Liver (tissue), 9 donors: ENCODE measurements around the gene COX20. TPM values are rescaled to one million over a fixed set of nuclear protein-coding genes. Genes with fewer than 3 reads are reported as not detected.
A peak's percentile ranks its signal among the peaks of the same experiment; 100 is the strongest.

Experiments used
- DNase-seq: peaks from one replicate; pipeline ENCODE4 v3.0.0-alpha.2; 2017; ENCODE audit warnings: low spot score
- H3K27ac ChIP-seq, 2 donors: one replicate each; pipeline ENCODE4 v1.7.0; 2013; ENCODE audit warnings: inconsistent platforms in 2 of 2, low read length in 2 of 2, control low read depth in 1 of 2, low read depth in 1 of 2, mild to moderate bottlenecking in 1 of 2
- H3K27me3 ChIP-seq, 4 donors: one replicate each; pipeline versions ENCODE4 v1.6.1 to v1.7.0; 2013; ENCODE audit warnings: low read length in 3 of 4, inconsistent platforms in 1 of 4, mild to moderate bottlenecking in 1 of 4, moderate library complexity in 1 of 4; ENCODE audit not compliant: control insufficient read depth in 4 of 4, insufficient read depth in 4 of 4
- H3K36me3 ChIP-seq, 4 donors: one replicate each; pipeline versions ENCODE4 v1.6.1 to v1.7.0; 2013; ENCODE audit warnings: low read length in 3 of 4, mild to moderate bottlenecking in 3 of 4, low read depth in 1 of 4, moderate library complexity in 1 of 4; ENCODE audit not compliant: control insufficient read depth in 4 of 4, insufficient read depth in 3 of 4
- H3K4me1 ChIP-seq, 4 donors: one replicate each; pipeline versions ENCODE4 v1.6.1 to v1.7.0; 2013; ENCODE audit warnings: low read length in 3 of 4, mild to moderate bottlenecking in 3 of 4, moderate library complexity in 1 of 4; ENCODE audit not compliant: control insufficient read depth in 4 of 4, insufficient read depth in 4 of 4
- H3K4me3 ChIP-seq, 3 donors: one replicate each; pipeline versions ENCODE4 v1.6.1 to v1.7.0; 2013; ENCODE audit warnings: low read length in 3 of 3, control low read depth in 1 of 3, low read depth in 1 of 3, mild to moderate bottlenecking in 1 of 3
- H3K9ac ChIP-seq, 2 donors: one replicate each; pipeline ENCODE4 v1.7.0; 2013; ENCODE audit warnings: low read length in 2 of 2, mild to moderate bottlenecking in 2 of 2, moderate library complexity in 2 of 2, control low read depth in 1 of 2, low read depth in 1 of 2
- H3K9me3 ChIP-seq, 4 donors: one replicate each; pipeline versions ENCODE4 v1.6.1 to v1.7.0; 2013; ENCODE audit warnings: low read length in 3 of 4; ENCODE audit not compliant: control insufficient read depth in 4 of 4
- ATF3 ChIP-seq: IDR thresholded peaks from 2 replicates; pipeline ENCODE4 v1.6.1; 2016; ENCODE audit warnings: antibody characterized with exemption
- CTCF ChIP-seq: fragments of 150-350 bp; IDR thresholded peaks from 2 replicates; pipeline ENCODE4 v1.5.1; 2017; ENCODE audit warnings: improper control_type of control experiment, low read depth, low read length; ENCODE audit not compliant: missing input control
- EGR1 ChIP-seq, 2 donors: IDR thresholded peaks; 2 replicates each; pipeline ENCODE4 v1.6.1; 2016 to 2018; ENCODE audit warnings: antibody characterized with exemption in 2 of 2, low read depth in 2 of 2
- GABPA ChIP-seq, 2 donors: IDR thresholded peaks in 1 of 2; conservative IDR thresholded peaks in 1 of 2; 2 replicates each; pipeline ENCODE4 v1.6.1; 2016; ENCODE audit warnings: antibody characterized with exemption in 2 of 2, mild to moderate bottlenecking in 1 of 2, moderate library complexity in 1 of 2
- HNF4A ChIP-seq, 2 donors: conservative IDR thresholded peaks; 2 replicates each; pipeline ENCODE4 v1.6.1; 2016; ENCODE audit warnings: antibody characterized with exemption in 2 of 2, mild to moderate bottlenecking in 2 of 2
- HNF4G ChIP-seq: IDR thresholded peaks from 2 replicates; pipeline ENCODE4 v1.6.1; 2016; ENCODE audit warnings: antibody characterized with exemption
- JUND ChIP-seq, 2 donors: IDR thresholded peaks; 2 replicates each; pipeline ENCODE4 v1.6.1; 2016; ENCODE audit warnings: antibody characterized with exemption in 2 of 2
- NR2F2 ChIP-seq: IDR thresholded peaks from 2 replicates; pipeline ENCODE4 v1.6.1; 2016; ENCODE audit warnings: antibody characterized with exemption
- RAD21 ChIP-seq, 2 donors: IDR thresholded peaks; 2 replicates each; pipeline ENCODE4 v1.6.1; 2016; ENCODE audit warnings: antibody characterized with exemption in 2 of 2, mild to moderate bottlenecking in 2 of 2
- RXRA ChIP-seq, 2 donors: IDR thresholded peaks; 2 replicates each; pipeline ENCODE4 v1.6.1; 2017 to 2018; ENCODE audit warnings: antibody characterized with exemption in 2 of 2, mild to moderate bottlenecking in 1 of 2
- SP1 ChIP-seq: IDR thresholded peaks from 2 replicates; pipeline ENCODE4 v1.6.1; 2018; ENCODE audit warnings: antibody characterized with exemption, mild to moderate bottlenecking
- YY1 ChIP-seq: IDR thresholded peaks from 2 replicates; pipeline ENCODE4 v1.6.1; 2016; ENCODE audit warnings: antibody characterized with exemption, mild to moderate bottlenecking
- WGBS: extraction: QIAGEN DNeasy Blood & Tissue Kit; methylation state at CpG from one replicate; pipeline ENCODE4 v1.1.7; 2013; 5-methylcytosine and 5-hydroxymethylcytosine counted together
- polyA plus RNA-seq, 2 donors: library from polyadenylated mRNA; stranded (reverse) in 1 of 2; unstranded in 1 of 2; fragments of 200-250 nt in 1 of 2; fragments of >200 nt in 1 of 2; fragmentation: Nextera tagmentation in 1 of 2; extraction: Ambion mirVana in 1 of 2; gene quantifications; one replicate each; pipeline versions ENCODE4 v1.2.1 to v1.2.3, GENCODE V29; 2013 to 2015
- total RNA-seq, 2 donors: library from RNA; depleted of rRNA; stranded (reverse); fragments of >200 nt; gene quantifications; one replicate each; pipeline ENCODE4 v1.2.3, GENCODE V29; 2014
- TF ChIP-seq, protein P1 (sequence below): IDR thresholded peaks from 2 replicates; pipeline ENCODE4 v1.6.1; 2016; ENCODE audit warnings: antibody characterized with exemption
- donor health status: healthy.
- donor health status: healthy.
- donor health status: healthy.
- donor health status: healthy.
- donor health status: healthy.

The COX20 gene
- total and polyA plus RNA-seq, 4 donors = 16.7 to 45.7 (median 19.0) TPM

DNA sequence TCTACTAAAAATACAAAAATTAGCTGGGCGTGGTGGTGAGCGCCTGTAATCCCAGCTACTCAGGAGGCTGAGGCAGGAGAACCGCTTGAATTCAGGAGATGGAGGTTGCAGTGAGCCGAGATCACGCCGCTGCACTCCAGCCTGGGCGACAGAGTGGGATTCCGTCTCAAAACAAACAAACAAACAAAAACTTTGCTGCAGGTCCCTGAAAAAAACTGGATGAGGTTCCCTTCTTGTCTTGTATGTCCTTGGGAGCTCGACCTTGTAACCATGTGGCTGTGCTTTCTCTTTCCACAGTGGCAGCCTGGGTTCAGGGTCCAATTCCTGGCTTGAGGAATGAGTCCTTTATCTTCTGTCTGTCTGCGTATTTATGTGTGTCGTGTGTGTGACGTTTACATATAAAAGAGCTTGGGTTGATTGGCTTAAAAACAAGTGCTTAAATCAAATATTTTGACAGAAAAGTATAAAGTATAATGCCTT lies 18.0 kb upstream of the COX20 start:
- H3K27me3 ChIP-seq = no peaks in the 10 kb centered on the region
- 78% methylated on average over 12 of the region's 12 CpGs for WGBS
- no peak for DNase-seq
- no peak overlapping the region for H3K27ac ChIP-seq
- H3K9me3 ChIP-seq = no peaks in the 10 kb centered on the region
- TF ChIP-seq ATF3 (no peak), RXRA (IDR thresholded peaks at IDR 0.05) (no peak), HNF4A (conservative IDR thresholded peaks at IDR 0.05) (peak; percentile 28 to 79), SP1 (peak; percentile 74), CTCF (no peak), GABPA (IDR thresholded peaks at IDR 0.05 in 1 of 2, conservative IDR thresholded peaks at IDR 0.05 in 1 of 2) (no peak), HNF4G (peak; percentile 18), NR2F2 (no peak), JUND (IDR thresholded peaks at IDR 0.05) (no peak), YY1 (no peak)
- TF ChIP-seq, protein P1, sequence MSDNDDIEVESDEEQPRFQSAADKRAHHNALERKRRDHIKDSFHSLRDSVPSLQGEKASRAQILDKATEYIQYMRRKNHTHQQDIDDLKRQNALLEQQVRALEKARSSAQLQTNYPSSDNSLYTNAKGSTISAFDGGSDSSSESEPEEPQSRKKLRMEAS = no peak
- no peak overlapping the region for H3K4me3 ChIP-seq
- H3K36me3 ChIP-seq = no peaks in the 10 kb centered on the region
- peaks cover 0 to 3% (median 0%) of the 10 kb centered on the region in 4 donors for H3K4me1 ChIP-seq
- H3K9ac ChIP-seq = no peak overlapping the region

DNA sequence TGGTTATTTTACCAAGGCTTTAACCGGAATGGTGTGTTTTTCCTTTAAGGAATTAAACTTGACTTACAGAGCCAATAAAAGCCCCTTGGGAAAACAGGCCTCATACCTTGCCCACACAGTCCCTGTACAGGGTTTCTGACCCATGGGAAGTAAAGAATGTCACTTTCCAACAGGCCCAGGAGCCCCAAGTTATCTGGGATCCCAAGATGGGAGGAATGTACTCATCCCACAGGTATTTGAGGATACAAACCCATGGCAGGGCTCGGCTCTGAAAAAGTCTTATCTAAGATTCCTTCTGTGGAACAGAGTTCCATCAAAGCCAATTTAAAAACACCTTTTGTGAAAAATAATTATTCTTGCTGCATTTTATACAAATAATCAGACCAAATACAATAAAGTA lies 15.3 kb upstream of the COX20 start:
- DNase-seq = no peak
- TF ChIP-seq YY1 = no peak
- no peak for TF ChIP-seq RXRA (IDR thresholded peaks at IDR 0.05)
- no peak for TF ChIP-seq CTCF
- TF ChIP-seq EGR1 (IDR thresholded peaks at IDR 0.05; ENCODE audit: low read depth in 2 of 2) = no peak
- TF ChIP-seq HNF4G = no peak
- no peak for TF ChIP-seq ATF3
- no peak for TF ChIP-seq NR2F2
- no peak for TF ChIP-seq RAD21 (IDR thresholded peaks at IDR 0.05)
- peaks cover 0 to 3% (median 0%) of the 10 kb centered on the region in 4 donors for H3K4me1 ChIP-seq
- no peaks in the 10 kb centered on the region for H3K36me3 ChIP-seq
- no peak overlapping the region for H3K27ac ChIP-seq
- no peaks in the 10 kb centered on the region for H3K9me3 ChIP-seq
- H3K9ac ChIP-seq = no peak overlapping the region
- 95% methylated on average over 2 of the region's 2 CpGs for WGBS
- no peak overlapping the region for H3K4me3 ChIP-seq
- H3K27me3 ChIP-seq = no peaks in the 10 kb centered on the region

- TF ChIP-seq CTCF = no peak
- TF ChIP-seq YY1 = no peak
- DNase-seq = no peak
Observed at GRCh38 chr1:244821134-244821533, 14.3 kb upstream of the COX20 start.

More at GRCh38 chr1:244821134-244821533, 14.3 kb upstream of the COX20 start:
- Histone ChIP-seq H3K27me3 (no peaks in the 10 kb centered on the region), H3K9me3 (no peaks in the 10 kb centered on the region), H3K4me3 (no peak overlapping the region), H3K4me1 (peaks cover 0 to 3% (median 0%) of the 10 kb centered on the region in 4 donors), H3K27ac (no peak overlapping the region), H3K9ac (no peak overlapping the region), H3K36me3 (no peaks in the 10 kb centered on the region)
- WGBS = 74% methylated on average over 3 of the region's 3 CpGs
